Hippocampal formation (tissue), 2 donors: ENCODE results near the gene BEST2.

ENCODE experiments used
- DNase-seq, 2 donors: peaks; one replicate each; lab custom pipeline; 2025; lab: John Stamatoyannopoulos, UW

Gene BEST2

DNA sequence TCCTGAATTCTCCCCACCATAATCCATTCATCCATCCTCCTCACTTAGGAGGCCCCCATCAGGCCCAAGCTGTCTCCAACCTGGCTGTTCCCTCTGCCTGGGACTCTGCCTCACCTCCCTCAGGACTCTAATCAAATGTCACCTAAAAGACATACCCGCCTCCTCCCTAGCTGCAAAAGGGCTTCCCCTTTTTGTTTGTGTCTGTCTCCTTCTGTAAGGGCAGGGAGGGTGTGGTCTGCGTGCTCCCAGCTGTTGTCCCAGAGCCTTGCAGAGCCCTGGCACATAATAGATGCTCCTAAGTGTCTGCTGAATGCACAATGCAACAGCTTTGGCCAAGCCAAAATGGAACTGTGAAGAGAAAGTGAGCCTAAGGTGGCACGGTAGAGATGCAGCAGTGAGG is 21.5 kb upstream of the BEST2 start:
- no peak for DNase-seq

DNA sequence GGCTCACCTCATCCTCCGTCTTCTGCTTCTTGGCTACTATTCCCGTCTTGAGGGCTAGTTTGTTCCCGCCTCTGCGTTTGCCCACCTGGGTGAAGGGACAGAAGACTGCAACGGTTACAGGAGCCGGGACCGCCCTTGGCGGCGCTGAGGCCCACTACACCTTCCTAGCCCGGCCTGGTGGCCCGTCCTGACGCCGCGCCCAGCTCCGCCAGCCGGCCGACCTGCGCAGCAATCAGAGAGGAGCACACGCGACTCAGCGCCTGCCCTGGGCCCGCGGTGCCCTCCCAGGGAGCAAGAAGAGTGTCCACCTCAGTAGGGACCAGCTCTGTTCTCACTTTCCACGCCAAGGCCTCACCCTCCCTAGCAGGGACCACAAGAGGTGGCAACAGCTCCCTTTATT is 20.3 kb upstream of the BEST2 start:
- DNase-seq, result no peak

DNA sequence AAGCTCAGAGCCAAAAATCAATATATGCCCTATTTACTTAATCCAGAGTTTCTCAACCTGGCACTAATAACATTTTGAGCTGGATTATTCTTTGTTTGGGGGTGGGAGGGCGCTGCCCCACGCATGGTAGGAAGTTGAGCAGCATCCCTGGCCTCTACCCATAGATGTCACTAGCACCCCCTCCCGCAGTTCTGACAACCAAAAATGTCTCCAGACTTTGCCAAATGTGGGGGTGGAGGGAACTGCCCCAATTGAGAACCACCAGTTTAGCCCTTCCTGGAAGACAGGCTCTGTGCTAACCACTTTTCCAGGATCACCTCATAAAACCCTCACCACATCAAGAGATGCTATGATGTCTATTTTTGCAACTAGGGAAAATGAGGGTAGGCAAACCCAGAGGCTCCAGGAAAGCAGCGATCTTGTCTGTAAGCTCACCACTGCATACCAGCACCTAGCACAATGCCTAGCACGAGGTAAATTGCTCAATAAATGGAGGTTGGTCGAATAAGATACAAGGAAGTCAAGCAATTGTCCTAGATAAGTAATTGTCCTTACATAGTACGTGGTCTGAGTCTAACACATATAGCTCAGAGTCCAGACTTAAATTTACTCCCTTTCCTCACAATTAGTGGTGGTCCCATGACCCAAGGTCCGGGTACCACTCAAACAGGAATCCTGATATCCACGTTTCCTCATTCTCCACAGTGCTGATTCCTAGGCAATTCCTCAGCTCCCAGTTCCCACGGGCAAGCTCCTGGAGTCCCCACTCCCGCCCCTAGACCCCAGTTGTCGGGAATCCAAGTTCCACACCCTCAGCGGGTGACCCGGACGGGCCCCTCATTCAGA is 18.0 kb upstream of the BEST2 start:
- peak in 1 of 2 donors; percentile 7 for DNase-seq

DNA sequence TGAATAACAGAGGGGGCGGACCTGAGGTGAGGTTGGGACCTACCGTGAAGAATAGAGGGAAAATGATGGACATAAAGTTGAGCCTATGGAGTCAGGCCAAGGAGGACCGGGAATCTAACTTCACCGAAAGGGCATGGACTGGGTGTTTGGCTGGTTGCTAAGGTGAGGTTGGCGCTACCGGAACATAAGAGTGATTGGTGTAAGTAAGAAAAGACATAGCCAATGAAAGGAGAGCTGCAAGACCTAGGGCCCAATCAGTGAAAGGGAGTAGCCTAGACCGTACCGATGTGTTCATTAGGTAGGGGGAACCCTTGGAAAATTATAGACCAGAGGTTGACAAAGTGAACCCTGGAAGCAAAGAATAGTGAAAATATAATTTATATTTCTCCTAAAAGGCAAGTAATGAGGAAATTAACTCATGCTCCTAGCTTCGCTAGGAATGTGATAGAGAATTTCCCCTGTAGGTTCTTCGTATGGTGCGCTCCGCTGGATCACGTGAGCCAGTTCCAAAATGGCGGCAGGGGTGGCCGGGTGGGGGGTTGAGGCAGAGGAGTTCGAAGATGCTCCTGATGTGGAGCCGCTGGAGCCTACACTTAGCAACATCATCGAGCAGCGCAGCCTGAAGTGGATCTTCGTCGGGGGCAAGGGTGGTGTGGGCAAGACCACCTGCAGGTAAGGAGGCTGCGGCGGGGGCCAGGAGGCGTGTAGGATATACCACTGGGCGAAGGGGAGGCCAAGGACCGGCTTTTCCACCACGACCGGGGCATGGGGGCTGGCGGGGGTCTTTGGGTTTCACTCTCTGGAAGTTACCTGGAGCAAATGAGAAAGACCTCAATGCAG is 14.4 kb upstream of the BEST2 start, which contains the start of gene GET3:
TSS of gene GET3 (plus strand) at position 503 of the 840 bp plus-strand sequence. CDS start at position 512, 9 bp downstream.
- peak; percentile 83 to 99 for DNase-seq

DNA sequence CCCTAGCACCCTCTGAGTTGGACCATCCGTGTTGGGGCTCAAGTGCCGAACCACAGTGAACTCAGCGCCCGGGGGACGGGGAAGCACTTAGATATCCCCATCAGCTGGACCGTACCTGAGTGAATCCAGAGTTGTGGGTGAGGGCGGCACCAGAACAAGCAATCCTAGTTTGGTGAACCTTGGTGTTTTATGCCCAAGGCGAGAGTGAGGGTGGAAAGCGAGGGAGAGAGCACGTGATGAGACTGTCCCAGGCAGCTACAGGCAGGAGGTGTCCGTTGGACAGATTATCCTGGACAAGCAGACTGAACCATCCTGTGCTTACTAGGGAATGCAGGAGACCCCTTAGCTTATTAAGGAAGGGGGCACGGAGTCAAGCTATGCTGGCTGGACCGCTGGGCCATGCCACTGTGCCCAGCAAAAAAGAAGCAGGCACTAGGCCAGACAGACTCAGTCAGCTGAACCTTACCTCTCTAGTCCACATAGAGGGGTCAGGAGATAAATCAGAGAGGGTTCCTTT is 13.7 kb upstream of the BEST2 start:
- no peak for DNase-seq

DNA sequence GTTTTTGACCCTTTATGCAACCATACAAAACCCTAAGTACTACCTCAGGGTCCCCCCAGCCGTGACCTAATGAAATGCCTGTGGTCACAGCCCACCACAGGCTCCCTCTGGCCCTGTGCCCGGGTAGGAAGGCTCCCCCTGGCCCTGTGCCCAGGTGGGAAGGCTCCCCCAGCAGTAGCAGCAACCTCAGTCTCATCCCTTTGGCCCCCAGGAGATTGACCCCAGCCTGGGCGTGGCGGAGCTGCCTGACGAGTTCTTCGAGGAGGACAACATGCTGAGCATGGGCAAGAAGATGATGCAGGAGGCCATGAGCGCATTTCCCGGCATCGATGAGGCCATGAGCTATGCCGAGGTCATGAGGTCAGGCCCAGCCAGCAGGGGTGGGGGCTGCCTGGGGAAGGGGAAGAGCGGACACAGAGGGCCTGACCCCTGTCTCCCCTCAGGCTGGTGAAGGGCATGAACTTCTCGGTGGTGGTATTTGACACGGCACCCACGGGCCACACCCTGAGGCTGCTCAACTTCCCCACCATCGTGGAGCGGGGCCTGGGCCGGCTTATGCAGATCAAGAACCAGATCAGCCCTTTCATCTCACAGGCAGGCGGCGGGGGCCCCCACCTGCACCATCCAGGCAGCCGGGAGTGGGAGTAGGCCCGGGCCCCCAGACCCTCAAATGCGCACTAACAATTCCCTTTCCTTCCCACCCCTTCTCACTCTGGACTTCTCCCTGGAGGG is 6.3 kb upstream of the BEST2 start:
- no peak for DNase-seq

DNA sequence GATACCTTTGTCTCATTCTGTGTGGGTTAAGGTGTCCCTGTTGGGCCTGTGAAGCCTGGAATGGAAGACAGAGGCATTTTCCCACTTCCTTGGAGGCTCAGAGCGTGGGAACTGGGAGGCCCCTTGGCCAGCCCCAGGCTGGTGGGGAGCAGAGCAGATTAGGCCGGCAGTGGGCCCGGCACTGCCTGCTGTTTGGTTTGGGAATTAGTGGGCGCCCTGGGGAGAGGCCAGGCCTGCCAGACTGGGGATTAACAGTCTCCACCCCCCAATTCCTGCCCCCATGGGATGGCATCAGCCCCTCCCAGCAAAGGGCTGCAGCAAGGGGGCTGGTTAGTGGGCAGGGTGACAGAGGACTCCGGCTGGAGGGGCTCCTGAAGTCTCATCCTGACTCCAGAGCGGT is 3.1 kb upstream of the BEST2 start:
- no peak for DNase-seq

DNA sequence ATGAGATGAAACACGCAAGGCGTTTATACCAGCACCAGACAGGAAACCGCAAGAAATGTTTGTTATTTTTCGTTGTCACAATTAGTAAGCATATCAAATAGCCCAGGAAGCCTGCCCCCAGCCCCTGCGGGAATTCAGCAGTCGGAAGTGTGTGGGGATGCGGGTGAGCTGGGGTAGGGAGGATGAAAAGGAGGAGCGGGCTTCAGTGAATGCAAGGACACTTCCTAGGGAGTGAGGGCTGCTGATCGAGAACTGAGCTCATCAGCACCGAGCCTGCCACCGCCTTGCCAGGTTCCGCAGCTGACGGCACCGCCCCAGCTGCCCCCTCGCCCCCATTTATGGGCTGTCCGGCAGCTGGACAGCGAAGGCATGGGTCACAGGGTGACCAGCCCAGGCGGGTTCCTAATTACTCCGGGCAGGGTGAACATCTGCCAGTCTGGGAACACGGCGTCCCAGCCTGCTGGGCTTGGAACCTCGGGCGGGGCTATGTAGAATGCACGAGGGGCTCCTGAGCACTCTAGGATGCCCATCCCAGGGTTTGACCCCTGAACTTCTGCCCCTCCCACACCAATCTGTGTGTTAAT is 1.6 kb upstream of the BEST2 start:
- no peak for DNase-seq

DNA sequence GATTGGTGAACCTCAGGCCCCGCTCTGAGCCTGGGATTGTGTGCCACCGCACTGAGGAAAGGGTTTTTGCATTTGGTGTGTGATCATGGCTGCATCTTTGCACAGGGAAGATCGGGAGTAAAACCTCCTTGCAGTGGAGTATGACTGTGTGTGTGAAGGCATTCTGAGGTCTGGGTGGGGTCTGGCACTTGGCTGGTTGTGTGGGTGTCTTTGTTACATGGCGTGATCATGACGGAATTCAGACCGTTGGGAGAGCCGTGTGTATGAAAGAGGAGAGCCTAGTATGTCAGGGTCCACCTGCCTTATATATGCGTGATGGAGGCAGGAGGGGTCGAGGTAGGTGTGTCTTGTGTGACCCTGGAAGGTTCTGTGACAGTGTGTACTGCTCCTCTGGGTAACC is 740 bp upstream of the BEST2 start:
- no peak for DNase-seq

DNA sequence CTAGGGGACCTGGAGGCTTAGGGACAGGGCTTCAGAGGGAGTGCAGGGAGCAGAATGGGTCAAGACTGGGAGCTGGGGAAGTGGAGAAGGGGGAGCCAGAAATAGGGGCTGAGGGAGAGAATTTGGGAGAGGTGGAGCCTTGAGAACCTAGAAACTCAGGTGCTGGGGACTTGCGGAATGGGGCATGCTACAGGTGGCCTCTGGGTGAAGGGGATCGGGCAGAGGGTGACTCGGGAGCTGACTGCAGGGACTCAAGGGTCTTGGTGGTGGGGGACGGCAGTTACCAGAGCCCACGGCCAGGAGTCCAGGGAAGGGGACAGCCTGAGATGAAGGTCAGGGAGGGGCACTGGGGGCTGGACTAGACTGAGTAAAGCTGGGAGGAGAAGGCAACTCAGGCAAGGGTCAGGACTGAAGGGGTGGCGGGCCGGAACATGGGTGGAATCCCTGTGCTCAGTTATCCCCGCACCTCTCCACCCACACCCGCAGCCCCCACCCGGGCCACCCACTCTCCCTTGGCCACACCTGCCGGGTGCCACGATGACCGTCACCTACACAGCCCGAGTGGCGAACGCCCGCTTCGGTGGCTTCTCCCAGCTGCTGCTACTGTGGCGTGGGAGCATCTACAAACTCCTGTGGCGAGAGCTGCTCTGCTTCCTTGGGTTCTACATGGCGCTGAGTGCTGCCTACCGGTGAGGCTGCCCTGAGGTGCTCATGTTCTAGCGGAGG is 628 bp downstream of the BEST2 start:
- no peak for DNase-seq

DNA sequence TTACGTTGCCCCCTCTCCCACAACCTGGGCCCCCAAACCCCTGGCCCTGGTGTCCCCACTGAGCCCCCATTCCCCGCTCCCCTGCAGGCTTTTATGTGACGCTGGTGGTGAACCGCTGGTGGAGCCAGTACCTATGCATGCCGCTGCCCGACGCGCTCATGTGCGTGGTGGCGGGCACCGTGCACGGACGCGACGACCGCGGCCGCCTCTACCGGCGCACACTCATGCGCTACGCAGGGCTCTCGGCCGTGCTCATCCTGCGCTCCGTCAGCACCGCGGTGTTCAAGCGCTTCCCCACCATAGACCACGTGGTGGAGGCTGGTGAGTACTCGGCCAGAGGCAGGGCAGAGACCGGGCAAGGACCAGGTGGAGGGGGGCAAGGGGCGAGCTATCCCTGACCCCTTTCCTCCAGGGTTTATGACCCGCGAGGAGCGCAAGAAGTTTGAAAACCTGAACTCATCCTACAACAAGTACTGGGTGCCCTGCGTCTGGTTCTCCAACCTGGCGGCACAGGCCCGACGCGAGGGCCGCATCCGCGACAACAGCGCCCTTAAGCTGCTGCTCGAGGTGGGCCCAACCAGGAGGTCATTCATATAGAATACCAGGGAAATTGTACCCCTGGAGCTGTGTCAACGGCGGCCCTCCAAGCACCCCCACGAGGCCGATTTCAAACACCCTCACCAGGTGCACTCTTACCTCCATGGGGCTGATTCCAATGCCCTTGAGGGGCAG is 3.0 kb downstream of the BEST2 start:
- no peak for DNase-seq

DNA sequence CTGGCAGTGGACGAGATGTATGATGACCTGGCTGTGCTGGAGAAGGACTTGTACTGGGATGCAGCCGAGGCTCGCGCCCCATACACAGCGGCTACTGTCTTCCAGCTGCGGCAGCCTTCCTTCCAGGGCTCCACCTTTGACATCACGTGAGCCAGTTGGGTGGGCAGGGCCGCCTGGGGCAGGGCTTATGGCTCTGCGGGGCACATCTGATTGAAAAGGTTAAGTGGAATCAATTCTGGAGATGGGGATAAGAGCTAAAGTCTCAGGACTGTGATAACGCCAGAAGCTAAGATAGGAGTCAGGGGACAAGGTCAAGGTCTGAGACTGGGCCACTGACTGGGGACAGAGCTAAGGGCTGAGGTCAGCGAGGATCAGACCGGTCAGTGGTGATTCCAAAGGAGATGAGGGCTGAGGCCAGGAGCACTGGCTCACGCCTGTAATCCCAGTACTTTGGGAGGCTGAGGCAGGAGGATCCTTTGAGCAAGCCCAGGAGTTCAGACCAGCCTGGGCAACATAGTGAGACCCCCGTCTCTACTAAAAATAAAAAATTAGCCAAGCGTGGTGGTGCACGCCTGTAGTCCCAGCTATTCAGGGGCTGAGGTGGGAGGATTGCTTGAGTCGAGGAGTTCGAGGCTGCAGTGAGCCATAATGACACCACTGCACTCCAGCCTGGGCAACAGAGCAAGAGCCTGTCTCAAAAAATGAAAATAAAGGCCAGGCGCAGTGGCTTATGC is 4.7 kb downstream of the BEST2 start:
- DNase-seq, result no peak

DNA sequence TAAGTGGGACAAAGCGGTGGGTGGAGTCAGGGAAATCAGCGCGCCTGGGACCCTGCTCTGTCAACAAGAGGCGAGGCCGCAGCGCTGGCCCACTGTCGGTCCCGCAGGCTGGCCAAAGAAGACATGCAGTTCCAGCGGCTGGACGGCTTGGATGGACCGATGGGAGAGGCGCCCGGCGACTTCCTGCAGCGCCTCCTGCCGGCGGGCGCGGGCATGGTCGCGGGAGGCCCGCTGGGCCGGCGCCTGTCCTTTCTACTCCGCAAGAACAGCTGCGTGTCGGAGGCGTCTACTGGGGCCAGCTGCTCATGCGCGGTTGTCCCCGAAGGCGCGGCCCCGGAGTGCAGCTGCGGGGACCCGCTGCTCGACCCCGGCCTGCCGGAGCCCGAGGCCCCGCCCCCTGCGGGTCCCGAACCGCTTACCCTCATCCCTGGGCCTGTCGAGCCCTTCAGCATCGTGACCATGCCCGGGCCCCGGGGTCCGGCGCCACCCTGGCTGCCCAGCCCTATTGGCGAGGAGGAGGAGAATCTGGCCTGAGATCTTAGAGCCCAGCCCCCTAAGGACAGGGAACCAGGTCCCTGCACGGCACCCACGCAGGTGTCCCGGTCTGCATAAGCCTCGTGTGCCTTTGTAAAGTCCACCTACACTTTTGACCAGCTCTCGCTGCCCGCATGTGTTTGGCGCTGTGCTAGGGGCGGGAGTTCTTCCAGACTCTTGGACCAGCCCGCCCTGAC is 6.1 kb downstream of the BEST2 start:
- peak in 1 of 2 donors; percentile 2 for DNase-seq

DNA sequence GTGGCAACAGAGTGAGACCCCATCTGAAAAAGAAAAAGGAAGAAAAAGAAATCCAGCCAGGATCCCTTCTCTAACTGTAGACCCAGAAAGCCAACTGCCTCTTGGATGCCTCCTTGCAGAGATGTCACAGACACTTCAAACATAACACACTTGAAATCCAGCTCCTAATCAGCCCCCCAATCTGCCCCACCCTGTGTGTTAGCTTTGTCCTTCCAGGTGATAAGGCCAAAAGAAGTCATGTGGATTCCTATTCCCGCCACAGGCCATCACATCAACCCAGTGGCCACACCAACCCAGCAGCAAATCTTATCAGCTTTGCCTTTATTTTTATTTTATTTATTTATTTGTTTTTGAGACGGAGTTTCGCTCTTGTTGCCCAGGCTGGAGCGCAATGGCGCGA is 8.1 kb downstream of the BEST2 start:
- no peak for DNase-seq

DNA sequence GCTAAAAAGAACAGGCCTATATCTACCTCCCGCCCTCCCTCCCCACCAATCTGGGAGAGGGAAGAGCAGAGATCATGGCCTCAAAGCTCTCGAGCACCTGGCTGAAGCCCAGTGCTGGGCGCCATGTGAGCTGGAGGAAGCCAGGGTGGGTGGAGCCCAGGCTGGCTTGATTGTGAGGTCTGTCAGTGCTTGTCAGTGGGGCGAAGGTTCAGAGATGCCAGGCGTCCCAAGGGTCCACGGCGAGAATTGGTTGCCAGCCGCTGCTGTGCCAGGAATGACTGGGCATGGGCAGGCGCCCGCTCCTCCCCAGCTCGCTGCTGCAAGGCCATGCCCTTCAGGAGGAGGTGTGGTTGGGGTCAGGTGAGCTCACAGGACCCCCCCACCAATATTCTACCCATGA is 11.5 kb downstream of the BEST2 start:
- no peak for DNase-seq

DNA sequence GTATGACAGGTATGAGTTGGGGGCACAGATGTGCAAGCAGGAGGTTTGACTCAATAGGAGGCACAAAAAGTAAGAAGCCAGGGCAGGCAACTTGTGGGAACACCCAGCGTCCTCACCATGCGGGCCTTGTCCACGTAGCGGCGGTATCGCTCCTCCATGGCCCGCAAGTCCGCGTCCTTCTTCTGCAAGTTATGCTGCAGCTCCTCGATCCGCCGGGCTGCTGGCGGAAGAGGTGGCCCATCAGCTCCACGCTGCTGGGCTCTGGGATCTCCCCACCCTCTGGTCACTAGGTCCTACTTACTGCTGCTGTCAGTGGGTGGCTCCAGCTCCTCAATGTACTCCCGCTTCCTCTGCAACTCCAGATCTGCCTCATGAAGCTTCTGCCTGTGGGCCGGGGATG is 13.1 kb downstream of the BEST2 start:
- no peak for DNase-seq

DNA sequence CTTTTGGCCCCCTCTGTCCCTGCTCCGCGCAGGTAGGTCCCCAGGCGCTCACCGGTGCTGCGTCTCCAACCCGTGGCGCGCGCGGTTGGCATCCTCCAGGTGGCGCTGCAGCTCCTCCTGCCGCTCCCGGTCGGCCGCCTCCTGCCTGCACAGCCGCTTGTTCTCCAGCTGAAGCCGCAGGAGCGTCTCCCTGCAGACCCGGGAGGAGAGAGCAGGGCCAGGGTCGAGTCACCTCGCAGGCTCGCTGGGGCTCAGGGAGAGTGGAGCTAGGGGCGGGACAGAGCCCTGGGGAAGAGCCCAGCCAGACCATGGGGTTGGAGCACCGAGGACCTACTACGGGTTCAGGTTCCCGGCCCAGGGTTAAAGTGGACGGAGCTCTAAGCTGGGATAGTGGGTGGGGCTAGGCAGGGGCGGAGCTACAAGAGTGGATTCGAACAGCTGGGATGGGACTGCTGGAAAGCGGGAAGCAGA is 14.5 kb downstream of the BEST2 start:
- DNase-seq, result peak; percentile 60 to 70

DNA sequence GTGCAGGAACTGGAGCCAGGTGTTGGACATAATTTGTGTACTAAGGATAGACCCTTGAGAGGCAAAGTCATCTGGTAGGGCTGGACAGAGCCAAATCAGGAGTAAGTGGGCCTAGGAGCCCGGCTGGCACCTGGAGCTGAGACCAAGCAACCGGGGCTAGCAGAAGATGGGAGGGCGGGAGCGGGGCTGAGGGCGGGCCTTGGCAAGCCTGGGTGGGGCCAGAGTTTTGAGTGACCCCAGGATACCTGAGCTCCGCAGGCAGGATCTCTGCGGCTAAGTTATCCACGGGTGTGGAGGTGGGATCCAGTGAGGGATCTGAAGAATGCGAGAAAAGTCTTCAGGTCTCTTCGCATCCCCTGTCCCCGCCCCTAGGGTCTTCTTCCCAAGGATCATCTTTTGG is 15.6 kb downstream of the BEST2 start:
- DNase-seq, result no peak

DNA sequence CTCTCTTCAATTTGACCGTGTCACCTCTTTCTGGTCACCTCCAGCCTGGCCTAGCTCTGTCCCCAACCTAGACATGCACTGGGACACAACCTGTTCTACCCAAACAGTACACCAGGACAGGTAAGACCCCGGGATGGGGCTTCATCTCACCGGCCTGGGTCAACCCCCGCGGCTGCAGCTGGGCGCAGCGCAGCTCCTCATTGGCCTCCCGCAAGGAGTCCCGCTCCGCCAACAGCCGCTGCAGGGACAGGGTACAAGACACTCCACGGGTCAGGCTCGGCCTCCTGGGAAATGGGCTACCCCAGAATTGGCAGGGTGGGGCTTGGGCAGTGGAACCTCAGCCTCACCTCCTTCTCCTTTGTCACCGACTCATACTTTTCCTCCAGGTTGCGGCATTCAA is 16.1 kb downstream of the BEST2 start:
- DNase-seq, result no peak
